Neutrophil (primary cell): ENCODE measurements around the gene MPZL2.

ENCODE experiments used
- H3K27ac ChIP-seq: fragments of 200-600 bp; sonication (generic); 2 replicates; pipeline ENCODE4 v1.5.1; 2016; ENCODE audit warnings: mild to moderate bottlenecking, moderate library complexity
- H3K27me3 ChIP-seq: fragments of 200-600 bp; sonication (generic); 2 replicates; pipeline ENCODE4 v1.6.0; 2016; ENCODE audit warnings: mild to moderate bottlenecking
- H3K36me3 ChIP-seq: fragments of 200-600 bp; sonication (generic); 2 replicates; pipeline ENCODE4 v1.5.1; 2017
- H3K4me1 ChIP-seq, 2 experiments: fragments of 200-600 bp in 1 of 2; sonication (generic) in 1 of 2; 1 replicate in 1 of 2; 2 replicates in 1 of 2; pipeline versions ENCODE4 v1.5.1 to v1.6.1; 2013 to 2016; ENCODE audit warnings: low read depth in 1 of 2, low read length in 1 of 2, mild to moderate bottlenecking in 1 of 2, moderate library complexity in 1 of 2; ENCODE audit not compliant: control insufficient read depth in 1 of 2, insufficient read depth in 1 of 2
- H3K4me3 ChIP-seq, 2 experiments: fragments of 200-600 bp in 1 of 2; sonication (generic) in 1 of 2; 1 replicate in 1 of 2; 2 replicates in 1 of 2; pipeline ENCODE4 v1.5.1; 2013 to 2016; ENCODE audit warnings: low read depth in 1 of 2, low read length in 1 of 2, mild to moderate bottlenecking in 1 of 2, moderate library complexity in 1 of 2
- H3K9me3 ChIP-seq: fragments of 200-600 bp; sonication (generic); 2 replicates; pipeline ENCODE4 v1.5.1; 2016
- TF ChIP-seq, protein P1 (sequence below): fragments of 200-600 bp; sonication (generic); IDR thresholded peaks from 2 replicates; pipeline ENCODE4 v1.5.1; 2016; ENCODE audit warnings: antibody characterized with exemption

MPZL2 gene

DNA sequence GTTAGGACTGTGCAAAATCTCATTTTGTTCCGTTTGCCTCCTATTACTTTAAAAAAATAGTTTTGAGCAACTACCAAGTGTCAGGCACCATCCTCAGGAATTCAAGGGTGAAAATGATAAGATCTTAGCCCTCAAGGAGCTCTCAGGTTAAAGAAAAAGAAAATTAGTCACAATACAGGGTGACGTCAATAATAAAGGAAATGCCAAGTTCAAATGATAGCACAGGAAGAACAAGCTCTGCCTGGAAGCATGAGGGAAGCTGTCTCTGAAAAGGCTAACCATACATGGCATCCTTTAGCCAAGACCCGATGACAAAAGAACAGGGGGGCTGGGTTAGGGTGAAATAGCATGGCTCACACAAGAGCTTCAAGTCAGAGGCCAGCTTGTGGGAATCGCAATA lies 11.1 kb upstream of the MPZL2 start:
- H3K27me3 ChIP-seq = peaks cover 9% of the 10 kb centered on the region
- no peak overlapping the region for H3K4me3 ChIP-seq
- H3K9me3 ChIP-seq = no peaks in the 10 kb centered on the region
- H3K36me3 ChIP-seq = no peaks in the 10 kb centered on the region
- no peaks in the 10 kb centered on the region for H3K4me1 ChIP-seq
- H3K27ac ChIP-seq = no peak overlapping the region
- TF ChIP-seq, protein P1, sequence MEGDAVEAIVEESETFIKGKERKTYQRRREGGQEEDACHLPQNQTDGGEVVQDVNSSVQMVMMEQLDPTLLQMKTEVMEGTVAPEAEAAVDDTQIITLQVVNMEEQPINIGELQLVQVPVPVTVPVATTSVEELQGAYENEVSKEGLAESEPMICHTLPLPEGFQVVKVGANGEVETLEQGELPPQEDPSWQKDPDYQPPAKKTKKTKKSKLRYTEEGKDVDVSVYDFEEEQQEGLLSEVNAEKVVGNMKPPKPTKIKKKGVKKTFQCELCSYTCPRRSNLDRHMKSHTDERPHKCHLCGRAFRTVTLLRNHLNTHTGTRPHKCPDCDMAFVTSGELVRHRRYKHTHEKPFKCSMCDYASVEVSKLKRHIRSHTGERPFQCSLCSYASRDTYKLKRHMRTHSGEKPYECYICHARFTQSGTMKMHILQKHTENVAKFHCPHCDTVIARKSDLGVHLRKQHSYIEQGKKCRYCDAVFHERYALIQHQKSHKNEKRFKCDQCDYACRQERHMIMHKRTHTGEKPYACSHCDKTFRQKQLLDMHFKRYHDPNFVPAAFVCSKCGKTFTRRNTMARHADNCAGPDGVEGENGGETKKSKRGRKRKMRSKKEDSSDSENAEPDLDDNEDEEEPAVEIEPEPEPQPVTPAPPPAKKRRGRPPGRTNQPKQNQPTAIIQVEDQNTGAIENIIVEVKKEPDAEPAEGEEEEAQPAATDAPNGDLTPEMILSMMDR = no peak

DNA sequence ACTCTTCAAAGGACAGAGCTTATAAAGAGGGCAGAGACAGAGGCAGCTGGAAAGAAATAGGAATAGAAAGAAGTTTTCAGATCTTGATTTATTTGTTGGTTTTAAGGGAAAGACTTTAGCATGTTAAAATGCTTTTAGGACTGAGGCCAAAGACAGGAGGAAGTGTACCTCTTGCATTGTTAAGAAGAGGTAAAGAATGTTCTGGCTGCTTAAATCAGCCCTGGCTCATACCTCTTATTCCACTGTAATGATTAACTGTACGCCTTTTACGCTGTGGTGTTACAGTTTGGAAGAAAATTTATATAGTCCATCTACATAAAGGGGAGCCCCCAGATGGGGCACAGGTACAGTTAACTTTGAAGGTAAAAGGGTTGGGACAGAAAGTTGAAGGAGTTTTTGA lies 10.1 kb upstream of the MPZL2 start:
- H3K27me3 ChIP-seq = peaks cover 9% of the 10 kb centered on the region
- no peaks in the 10 kb centered on the region for H3K36me3 ChIP-seq
- H3K27ac ChIP-seq = no peak overlapping the region
- H3K9me3 ChIP-seq = no peaks in the 10 kb centered on the region
- H3K4me3 ChIP-seq = no peak overlapping the region
- H3K4me1 ChIP-seq = no peaks in the 10 kb centered on the region
- TF ChIP-seq, protein P1 = no peak

DNA sequence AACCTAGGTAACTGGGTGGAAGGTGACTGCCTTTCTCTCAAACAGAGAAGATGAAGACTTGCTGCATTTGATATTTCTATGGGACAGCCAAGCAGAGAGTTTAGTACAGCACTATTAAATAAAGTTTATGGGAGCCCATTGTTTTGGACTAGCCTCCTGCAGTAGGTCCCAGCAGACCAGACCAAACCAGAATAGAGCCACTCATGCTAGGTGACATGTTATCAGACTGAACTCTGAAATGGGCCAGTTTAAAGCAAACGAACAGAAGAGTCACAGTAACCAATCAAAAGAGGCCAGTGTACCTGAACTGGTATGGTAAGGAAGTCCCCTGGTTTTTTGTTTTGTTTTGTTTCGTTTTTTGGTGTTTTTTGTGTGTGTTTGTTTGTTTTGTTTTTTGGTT lies 7.9 kb upstream of the MPZL2 start:
- Histone ChIP-seq H3K27ac (no peak overlapping the region), H3K4me3 (no peak overlapping the region), H3K9me3 (no peaks in the 10 kb centered on the region), H3K4me1 (no peaks in the 10 kb centered on the region), H3K27me3 (peaks cover 15% of the 10 kb centered on the region), H3K36me3 (no peaks in the 10 kb centered on the region)
- TF ChIP-seq, protein P1 = no peak

DNA sequence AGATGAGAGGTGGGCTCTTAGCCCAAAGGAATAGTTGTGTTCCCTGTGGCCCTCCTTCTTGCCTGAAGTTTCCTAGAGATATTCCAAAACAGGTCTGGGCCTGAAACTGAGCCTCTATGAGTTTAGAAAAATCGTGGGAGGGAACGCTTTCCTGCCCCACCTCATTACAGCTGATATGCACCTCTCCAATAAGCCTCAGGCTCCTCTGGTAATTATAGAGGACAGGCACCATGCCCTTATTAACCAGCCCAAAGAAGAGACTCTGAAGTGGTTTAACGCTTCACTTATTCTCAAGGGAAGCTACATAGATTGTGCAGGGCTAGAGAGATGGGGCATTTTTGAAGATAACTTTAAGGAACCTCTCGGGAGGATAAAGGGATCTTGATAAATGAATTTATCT lies 3.4 kb upstream of the MPZL2 start:
- TF ChIP-seq, protein P1 = no peak
- Histone ChIP-seq H3K27ac (no peak overlapping the region), H3K4me3 (no peak overlapping the region), H3K9me3 (no peaks in the 10 kb centered on the region), H3K4me1 (peaks cover 21 to 24% of the 10 kb centered on the region in 2 experiments), H3K27me3 (peaks cover 24% of the 10 kb centered on the region), H3K36me3 (no peaks in the 10 kb centered on the region)

DNA sequence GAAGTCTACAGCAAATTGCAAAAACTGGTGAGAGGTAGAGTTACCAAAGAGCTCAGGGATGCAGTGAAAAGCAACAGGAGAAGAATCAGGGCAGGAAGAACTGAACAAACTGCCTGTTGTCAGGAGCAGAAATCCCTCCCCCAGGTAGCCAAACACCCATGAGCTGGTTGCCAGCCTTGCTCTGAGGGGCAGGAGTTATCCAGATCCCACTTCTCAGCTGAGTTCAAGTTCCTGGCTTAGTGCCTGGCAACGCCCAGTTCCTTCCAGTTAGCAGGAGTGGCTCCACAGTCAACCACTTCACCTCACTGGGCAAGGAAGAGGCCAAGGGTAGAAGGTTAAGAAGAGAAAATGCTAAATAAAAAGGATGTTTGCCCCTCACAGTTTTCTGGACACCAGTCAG lies 1.9 kb upstream of the MPZL2 start:
- Histone ChIP-seq H3K36me3 (no peaks in the 10 kb centered on the region), H3K27ac (no peak overlapping the region), H3K9me3 (no peaks in the 10 kb centered on the region), H3K27me3 (peaks cover 28% of the 10 kb centered on the region), H3K4me1 (peaks cover 23 to 27% of the 10 kb centered on the region in 2 experiments), H3K4me3 (no peak overlapping the region)
- TF ChIP-seq, protein P1 = no peak
